ENCODE data around the gene ITM2A. TPM values are rescaled to one million over a fixed set of nuclear protein-coding genes. Genes with fewer than 3 reads are reported as not detected.

The ITM2A gene
- not detected in 2 replicates for total RNA-seq (2014; rRNA removed; shearing (Covaris generic))

DNA sequence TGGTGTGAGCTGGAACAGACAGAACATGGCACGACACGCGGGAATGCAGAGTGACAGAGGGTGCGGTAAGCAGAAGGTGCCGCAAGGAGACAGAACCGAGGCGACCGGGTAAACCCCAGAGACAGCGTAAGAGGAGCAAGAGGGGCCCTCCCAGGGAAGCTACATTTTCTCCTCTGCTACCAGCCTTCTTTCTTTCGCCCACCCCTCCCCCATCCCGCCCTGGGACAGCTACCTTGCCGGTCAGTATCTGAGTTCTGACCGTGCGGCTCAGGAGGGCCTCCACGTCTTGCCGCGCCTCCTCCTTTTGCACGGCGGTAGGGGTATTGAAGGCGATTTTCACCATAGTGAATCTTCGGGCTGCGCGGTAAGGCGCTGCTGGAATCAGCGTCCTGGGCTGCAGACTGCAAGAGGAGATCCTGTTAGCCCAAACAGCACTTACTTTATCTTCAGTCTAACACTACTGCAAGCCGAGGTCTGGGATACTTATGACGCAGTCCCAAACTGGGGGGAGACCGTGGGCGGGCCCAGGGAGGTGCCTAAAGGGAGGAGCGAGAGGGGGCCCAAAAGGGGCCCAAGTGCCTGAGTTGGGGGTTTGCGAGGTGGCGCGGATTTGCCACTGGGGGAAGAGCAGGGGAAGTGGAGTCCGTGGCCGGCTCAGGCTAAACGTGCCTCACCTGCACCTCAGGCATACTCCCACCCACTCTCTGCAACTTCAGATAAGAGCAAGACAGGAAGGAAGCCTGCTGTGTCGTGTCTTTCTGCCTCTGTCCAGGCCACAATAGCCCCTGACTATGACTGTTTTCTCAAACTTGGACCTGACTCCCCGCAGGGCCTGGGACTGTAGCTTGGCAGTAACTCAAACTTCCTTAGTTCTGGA lies at the start of gene ITM2A:
Gene ITM2A (minus strand): TSS at position 462 of the 877 bp plus-strand sequence. CDS start 119 bp downstream, at position 343.
- no peak for DNase-seq (ENCODE audit: low spot score)

GRCh38 chrX:79415056-79415455 lies 47.9 kb upstream of the ITM2A start:
- no peak for DNase-seq (ENCODE audit: low spot score)

DNA sequence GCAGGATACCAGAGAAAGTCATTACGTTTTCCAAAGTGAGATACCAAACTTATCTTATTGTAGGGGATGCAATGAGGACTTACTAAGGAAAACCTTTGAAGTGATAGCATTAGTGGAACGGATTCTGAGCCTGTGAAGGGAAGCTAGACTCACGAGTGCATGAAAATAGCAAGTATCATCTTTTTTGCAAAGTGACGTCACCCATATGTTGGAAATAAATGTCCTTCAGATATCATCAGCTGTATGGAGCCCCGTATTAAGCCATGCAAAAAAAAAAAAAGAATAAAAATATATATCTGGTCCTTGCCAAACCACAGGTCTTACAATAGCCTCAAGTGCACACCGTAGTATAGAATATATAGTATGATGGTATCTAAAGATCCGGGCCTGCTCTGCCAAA lies 46.8 kb upstream of the ITM2A start:
- no peak for DNase-seq (ENCODE audit: low spot score)

DNA sequence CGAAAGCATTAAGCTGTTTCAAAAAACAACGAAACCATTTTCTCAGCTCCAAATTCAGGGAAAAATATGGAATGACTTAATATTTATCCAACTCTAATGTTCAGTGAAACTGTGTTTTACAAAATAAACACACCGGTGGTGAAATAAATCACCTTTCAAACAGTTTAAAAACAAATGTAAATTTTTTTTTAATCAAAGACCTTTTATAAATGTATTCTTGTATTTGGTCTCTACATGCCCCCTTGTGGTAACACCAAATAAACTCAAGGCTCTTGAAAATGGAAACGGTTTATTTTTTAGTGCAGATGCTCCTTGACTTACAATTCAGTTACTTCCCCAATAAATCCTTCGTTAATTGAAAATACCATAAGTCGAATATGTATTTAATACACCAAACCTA lies 45.8 kb upstream of the ITM2A start:
- no peak for DNase-seq (ENCODE audit: low spot score)

DNA sequence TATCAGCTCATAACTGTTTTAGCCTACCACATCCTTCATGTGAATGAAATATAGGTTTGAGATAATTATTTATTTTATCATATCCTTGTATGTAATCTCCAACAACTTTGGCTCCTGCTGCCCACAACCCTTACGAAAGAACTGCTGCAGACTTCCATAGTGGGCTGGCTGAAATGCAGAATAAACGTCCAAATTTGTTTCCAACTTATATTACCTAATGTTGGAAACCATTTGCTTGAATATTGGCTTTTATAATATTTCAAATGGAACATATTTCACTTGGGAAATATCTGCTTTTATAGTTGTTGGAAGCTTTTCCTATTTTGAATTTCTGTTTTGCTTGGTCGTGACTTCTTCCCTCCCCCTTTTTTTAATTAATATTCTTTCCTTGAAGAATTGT lies 45.0 kb upstream of the ITM2A start:
- no peak for DNase-seq (ENCODE audit: low spot score)

GRCh38 chrX:79409657-79410056 lies 42.5 kb upstream of the ITM2A start:
- DNase-seq (ENCODE audit: low spot score), result no peak

DNA sequence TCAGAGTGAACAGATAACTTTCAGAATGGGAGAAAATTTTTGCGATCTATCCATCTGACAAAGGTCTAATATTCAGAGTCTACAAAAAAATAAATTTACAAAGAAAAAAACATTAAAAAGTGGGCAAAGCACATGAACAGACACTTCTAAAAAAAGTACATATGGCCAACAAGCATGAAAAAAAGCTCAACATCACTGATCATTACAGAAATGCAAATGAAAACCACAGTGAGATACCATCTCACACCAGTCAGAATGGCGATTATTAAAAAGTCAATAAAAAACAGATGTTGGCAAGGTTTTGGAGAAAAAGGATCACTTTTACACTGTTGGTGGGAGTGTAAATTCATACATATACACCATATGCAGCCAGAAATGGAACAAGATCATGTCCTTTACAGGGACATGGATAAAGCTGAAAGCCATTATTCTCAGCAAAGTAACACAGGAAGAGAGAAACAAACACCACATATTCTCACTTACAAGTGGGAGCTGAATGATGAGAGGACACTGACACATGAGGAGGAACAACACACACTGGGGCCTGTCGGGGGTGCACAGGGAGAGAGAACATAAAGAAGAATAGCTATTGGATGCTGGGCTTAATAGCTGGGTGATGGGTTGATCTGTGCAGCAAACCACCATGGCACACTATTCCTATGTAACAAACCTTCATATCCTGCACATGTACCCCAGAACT lies 41.6 kb upstream of the ITM2A start:
- DNase-seq (ENCODE audit: low spot score), result no peak

- no peak for DNase-seq (ENCODE audit: low spot score)
Measured at GRCh38 chrX:79400623-79401022, 33.5 kb upstream of the ITM2A start.

DNA sequence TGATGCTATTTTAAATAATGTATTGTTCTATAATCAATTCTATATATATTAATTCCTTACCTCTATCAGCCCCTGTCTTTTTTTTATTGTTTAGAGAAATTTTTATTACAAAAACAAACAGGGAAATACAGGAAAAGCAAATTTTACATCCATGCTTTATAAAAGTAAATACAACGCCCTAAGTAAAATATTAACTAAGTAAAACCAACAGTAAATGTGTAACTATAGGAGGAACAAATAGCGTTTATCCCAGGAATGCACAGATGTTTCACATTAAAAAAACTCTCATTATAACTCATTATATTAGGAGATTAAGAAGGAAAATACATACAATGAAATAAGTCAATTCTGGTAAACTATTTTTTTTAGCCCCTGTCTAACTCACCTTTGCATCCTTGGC lies 8.2 kb upstream of the ITM2A start:
- no peak for DNase-seq (ENCODE audit: low spot score)

DNA sequence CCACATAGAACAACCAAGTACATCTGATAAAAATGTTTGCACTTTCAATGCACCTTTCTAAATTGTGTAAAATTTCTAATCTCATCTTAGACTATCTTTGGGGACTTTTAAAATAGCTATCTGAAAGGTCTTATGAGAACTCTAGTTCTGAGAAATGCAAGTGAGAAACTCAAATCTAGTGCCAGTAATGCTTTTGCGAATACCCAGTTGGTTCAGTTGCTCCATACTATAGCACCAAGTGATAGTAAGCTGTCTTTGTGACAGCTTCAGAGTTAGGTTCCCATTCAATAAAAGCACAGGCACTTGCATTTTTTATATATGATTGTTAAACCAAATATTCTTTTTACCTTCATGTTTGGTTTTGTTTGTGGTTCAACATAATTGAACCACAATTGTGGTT lies 4.5 kb upstream of the ITM2A start:
- no peak for DNase-seq (ENCODE audit: low spot score)

- DNase-seq (ENCODE audit: low spot score), result no peak
Measured at GRCh38 chrX:79371101-79371500, 4.0 kb upstream of the ITM2A start.

DNA sequence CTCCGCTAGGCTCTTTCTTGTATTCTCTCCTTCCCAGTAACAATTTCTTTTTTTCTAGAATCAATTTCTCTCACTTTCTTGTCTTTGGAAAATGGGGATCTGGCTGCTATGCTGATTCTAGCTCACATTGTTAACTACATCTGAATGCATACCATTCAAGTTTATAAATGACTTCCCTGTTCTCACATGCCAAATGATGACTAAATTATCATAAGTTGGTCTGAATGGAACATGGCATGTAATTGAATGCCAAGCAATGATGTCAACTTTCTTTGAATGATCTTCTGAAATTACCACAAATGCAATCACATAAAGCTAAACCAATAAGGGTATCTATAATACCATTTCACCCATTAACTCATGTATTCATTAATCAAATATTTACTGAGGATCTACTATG lies 2.7 kb upstream of the ITM2A start:
- no peak for DNase-seq (ENCODE audit: low spot score)

GRCh38 chrX:79368441-79368840 lies 1.3 kb upstream of the ITM2A start:
- no peak for DNase-seq (ENCODE audit: low spot score)

- DNase-seq (ENCODE audit: low spot score), result no peak
Measured at GRCh38 chrX:79367907-79368306, 773 bp upstream of the ITM2A start.

GRCh38 chrX:79366556-79366872 lies 620 bp downstream of the ITM2A start:
- no peak for DNase-seq (ENCODE audit: low spot score)

GRCh38 chrX:79365591-79365990 lies 1.5 kb downstream of the ITM2A start:
- DNase-seq (ENCODE audit: low spot score), result no peak

- no peak for DNase-seq (ENCODE audit: low spot score)
Measured at GRCh38 chrX:79364306-79364705, 2.8 kb downstream of the ITM2A start.

- DNase-seq (ENCODE audit: low spot score), result no peak
Measured at GRCh38 chrX:79361192-79361870, 5.8 kb downstream of the ITM2A start.

- no peak for DNase-seq (ENCODE audit: low spot score)
Measured at GRCh38 chrX:79336869-79337815, 30.0 kb downstream of the ITM2A start.

- no peak for DNase-seq (ENCODE audit: low spot score)
Measured at GRCh38 chrX:79330022-79330421, 37.1 kb downstream of the ITM2A start.

- DNase-seq (ENCODE audit: low spot score), result no peak
Measured at GRCh38 chrX:79325263-79325958, 41.7 kb downstream of the ITM2A start.

Measured in A172 (cell line).